Body of pancreas (tissue), 4 donors: ENCODE data around the gene CAMSAP1.

Experiments used
- CTCF ChIP-seq, 7 experiments: fragments of 450-650 bp in 4 of 7; fragments of 200-600 bp in 3 of 7; sonication (generic) in 3 of 7; IDR thresholded peaks; one replicate each; pipeline ENCODE4 v1.5.1; 2016 to 2019; ENCODE audit warnings: antibody characterized with exemption in 7 of 7
- POLR2A ChIP-seq, 3 donors: fragments of 450-650 bp; IDR thresholded peaks; one replicate each; pipeline ENCODE4 v1.6.1; 2016; ENCODE audit warnings: antibody characterized with exemption in 3 of 3, mild to moderate bottlenecking in 2 of 3

- TF ChIP-seq CTCF (IDR thresholded peaks at IDR 0.05) (no peak), POLR2A (IDR thresholded peaks at IDR 0.05) (peak in 1 of 3 donors; percentile 22)
Measured at GRCh38 chr9:135920973-135921585, 13.7 kb upstream of the CAMSAP1 start.
